ENCODE results near the gene SLC24A3.

SLC24A3 gene

DNA sequence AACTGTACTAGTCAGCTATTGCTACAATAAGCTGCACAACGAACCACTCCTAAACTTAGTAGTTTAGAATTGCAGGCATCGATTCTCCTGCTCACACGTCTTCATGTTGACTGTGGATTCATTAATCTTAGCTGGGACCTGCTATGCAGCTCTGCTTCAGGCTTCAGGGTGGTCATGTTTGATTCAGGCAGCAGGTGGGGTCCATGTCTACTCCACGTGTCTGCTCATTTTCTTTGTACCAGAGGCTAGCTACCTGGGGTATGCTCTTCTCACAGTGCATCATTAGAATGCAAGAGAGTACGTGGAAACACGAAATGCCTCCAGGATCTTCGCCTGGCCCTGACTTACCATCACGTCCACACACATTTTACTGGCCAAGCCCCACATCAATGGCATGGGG lies 481.1 kb downstream of the SLC24A3 start:
- H3K27ac ChIP-seq (ENCODE audit: low read depth, low read length) = no peak overlapping the region
- H3K79me2 ChIP-seq (ENCODE audit: control insufficient read depth, low read length) = no peaks in the 10 kb centered on the region
- H3F3A ChIP-seq (ENCODE audit: control insufficient read depth, insufficient read depth) = no peaks in the 10 kb centered on the region
- no peaks in the 10 kb centered on the region for H3K36me3 ChIP-seq (ENCODE audit: control insufficient read depth, low read length)
- no peak for TF ChIP-seq EZH2phosphoT487 (IDR thresholded peaks at IDR 0.05; ENCODE audit: borderline replicate concordance, low read length)
- TF ChIP-seq, protein P1, sequence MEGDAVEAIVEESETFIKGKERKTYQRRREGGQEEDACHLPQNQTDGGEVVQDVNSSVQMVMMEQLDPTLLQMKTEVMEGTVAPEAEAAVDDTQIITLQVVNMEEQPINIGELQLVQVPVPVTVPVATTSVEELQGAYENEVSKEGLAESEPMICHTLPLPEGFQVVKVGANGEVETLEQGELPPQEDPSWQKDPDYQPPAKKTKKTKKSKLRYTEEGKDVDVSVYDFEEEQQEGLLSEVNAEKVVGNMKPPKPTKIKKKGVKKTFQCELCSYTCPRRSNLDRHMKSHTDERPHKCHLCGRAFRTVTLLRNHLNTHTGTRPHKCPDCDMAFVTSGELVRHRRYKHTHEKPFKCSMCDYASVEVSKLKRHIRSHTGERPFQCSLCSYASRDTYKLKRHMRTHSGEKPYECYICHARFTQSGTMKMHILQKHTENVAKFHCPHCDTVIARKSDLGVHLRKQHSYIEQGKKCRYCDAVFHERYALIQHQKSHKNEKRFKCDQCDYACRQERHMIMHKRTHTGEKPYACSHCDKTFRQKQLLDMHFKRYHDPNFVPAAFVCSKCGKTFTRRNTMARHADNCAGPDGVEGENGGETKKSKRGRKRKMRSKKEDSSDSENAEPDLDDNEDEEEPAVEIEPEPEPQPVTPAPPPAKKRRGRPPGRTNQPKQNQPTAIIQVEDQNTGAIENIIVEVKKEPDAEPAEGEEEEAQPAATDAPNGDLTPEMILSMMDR (IDR thresholded peaks at IDR 0.05; ENCODE audit: low read depth, low read length, poor library complexity, severe bottlenecking) = no peak
- H4K20me1 ChIP-seq (ENCODE audit: control insufficient read depth, insufficient read depth, low read depth, low read length) = no peaks in the 10 kb centered on the region
- no peaks in the 10 kb centered on the region for H3K4me1 ChIP-seq (ENCODE audit: control insufficient read depth, low read length)
- no peaks in the 10 kb centered on the region for H3K9me3 ChIP-seq (ENCODE audit: control insufficient read depth, insufficient read depth, low read length)
- H3K9me2 ChIP-seq (replicated peaks; ENCODE audit: control insufficient read depth, low read length) = no peaks in the 10 kb centered on the region
- no peak overlapping the region for H3K4me2 ChIP-seq (ENCODE audit: low read length)
- no peak overlapping the region for H3K4me3 ChIP-seq (ENCODE audit: low read length)
- peaks cover 7% of the 10 kb centered on the region for H3K27me3 ChIP-seq (ENCODE audit: control insufficient read depth, low read length)

DNA sequence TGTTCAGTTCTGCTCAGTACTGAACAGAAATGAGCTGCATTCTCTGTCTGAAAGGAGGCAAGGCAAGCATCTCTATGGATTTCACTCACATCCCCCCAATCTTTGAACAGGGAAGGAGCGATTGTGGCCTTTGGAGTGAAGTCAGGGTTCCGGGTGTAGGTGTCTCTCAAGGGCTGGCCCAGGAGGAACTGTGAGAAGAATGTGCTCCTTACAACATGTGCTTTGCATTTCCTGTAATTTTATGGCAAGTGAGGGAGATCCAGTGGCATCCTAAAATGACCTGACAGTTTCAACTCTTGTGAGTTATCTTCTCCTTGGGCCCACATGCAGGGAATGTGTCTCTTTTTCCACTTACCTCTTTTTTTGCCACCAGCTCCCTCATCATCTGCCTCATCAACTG lies 482.6 kb downstream of the SLC24A3 start:
- H3K27ac ChIP-seq (ENCODE audit: low read depth, low read length) = no peak overlapping the region
- no peaks in the 10 kb centered on the region for H3K79me2 ChIP-seq (ENCODE audit: control insufficient read depth, low read length)
- no peaks in the 10 kb centered on the region for H3K4me1 ChIP-seq (ENCODE audit: control insufficient read depth, low read length)
- H3K9me3 ChIP-seq (ENCODE audit: control insufficient read depth, insufficient read depth, low read length) = no peaks in the 10 kb centered on the region
- no peak overlapping the region for H3K4me3 ChIP-seq (ENCODE audit: low read length)
- no peak overlapping the region for H3K4me2 ChIP-seq (ENCODE audit: low read length)
- no peaks in the 10 kb centered on the region for H4K20me1 ChIP-seq (ENCODE audit: control insufficient read depth, insufficient read depth, low read depth, low read length)
- H3K36me3 ChIP-seq (ENCODE audit: control insufficient read depth, low read length) = no peaks in the 10 kb centered on the region
- peaks cover 7% of the 10 kb centered on the region for H3K27me3 ChIP-seq (ENCODE audit: control insufficient read depth, low read length)
- H3K9me2 ChIP-seq (replicated peaks; ENCODE audit: control insufficient read depth, low read length) = no peaks in the 10 kb centered on the region
- no peak for TF ChIP-seq EZH2phosphoT487 (IDR thresholded peaks at IDR 0.05; ENCODE audit: borderline replicate concordance, low read length)
- TF ChIP-seq, protein P1 (IDR thresholded peaks at IDR 0.05; ENCODE audit: low read depth, low read length, poor library complexity, severe bottlenecking) = no peak
- no peaks in the 10 kb centered on the region for H3F3A ChIP-seq (ENCODE audit: control insufficient read depth, insufficient read depth)

DNA sequence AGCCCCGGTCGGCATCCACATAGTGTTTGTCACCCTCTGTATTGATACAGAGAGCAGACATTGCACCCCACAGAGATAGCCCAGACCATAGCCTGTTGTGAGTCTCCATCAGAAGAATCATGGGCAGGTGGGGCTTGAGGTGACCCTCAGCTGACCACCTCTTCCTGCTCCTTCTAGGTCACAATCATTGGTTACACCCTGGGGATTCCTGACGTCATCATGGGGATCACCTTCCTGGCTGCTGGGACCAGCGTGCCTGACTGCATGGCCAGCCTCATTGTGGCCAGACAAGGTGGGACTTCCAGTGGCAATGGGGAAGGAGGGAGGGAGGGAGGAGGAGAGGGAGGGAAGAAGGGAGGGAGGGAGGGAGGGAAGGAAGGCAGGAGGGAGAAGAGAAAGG lies 484.2 kb downstream of the SLC24A3 start:
- H3K4me3 ChIP-seq (ENCODE audit: low read length) = no peak overlapping the region
- H3K4me2 ChIP-seq (ENCODE audit: low read length) = no peak overlapping the region
- TF ChIP-seq, protein P1 (IDR thresholded peaks at IDR 0.05; ENCODE audit: low read depth, low read length, poor library complexity, severe bottlenecking) = no peak
- TF ChIP-seq EZH2phosphoT487 (IDR thresholded peaks at IDR 0.05; ENCODE audit: borderline replicate concordance, low read length) = no peak

DNA sequence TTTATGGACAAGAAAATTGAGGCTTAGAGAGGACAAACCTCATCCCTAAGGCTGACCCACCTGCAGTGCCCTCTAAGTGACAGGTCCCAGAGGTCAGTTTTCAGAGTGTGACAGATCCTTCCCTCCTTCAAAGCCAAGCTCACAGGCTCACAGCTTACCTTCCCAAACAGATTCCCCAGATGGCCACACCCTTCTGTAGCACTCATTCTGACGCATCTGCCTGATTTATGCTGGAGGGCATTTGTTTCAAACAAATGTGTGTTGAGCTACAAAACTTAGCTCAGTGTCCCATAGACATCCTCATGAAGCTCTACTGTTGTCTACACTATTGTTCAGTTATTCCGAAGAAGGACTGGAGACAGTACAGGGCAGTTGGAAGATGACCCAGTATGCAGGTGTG lies 485.0 kb downstream of the SLC24A3 start:
- no peaks in the 10 kb centered on the region for H3F3A ChIP-seq (ENCODE audit: control insufficient read depth, insufficient read depth)
- no peak for TF ChIP-seq EZH2phosphoT487 (IDR thresholded peaks at IDR 0.05; ENCODE audit: borderline replicate concordance, low read length)
- TF ChIP-seq, protein P1 (IDR thresholded peaks at IDR 0.05; ENCODE audit: low read depth, low read length, poor library complexity, severe bottlenecking) = no peak

More for the DNA sequence above, 484.2 kb downstream of the SLC24A3 start:
- Histone ChIP-seq H4K20me1 (ENCODE audit: control insufficient read depth, insufficient read depth, low read depth, low read length) (no peaks in the 10 kb centered on the region), H3K27me3 (ENCODE audit: control insufficient read depth, low read length) (peaks cover 3% of the 10 kb centered on the region), H3F3A (ENCODE audit: control insufficient read depth, insufficient read depth) (no peaks in the 10 kb centered on the region), H3K9me2 (replicated peaks; ENCODE audit: control insufficient read depth, low read length) (no peaks in the 10 kb centered on the region), H3K36me3 (ENCODE audit: control insufficient read depth, low read length) (no peaks in the 10 kb centered on the region), H3K27ac (ENCODE audit: low read depth, low read length) (no peak overlapping the region), H3K79me2 (ENCODE audit: control insufficient read depth, low read length) (no peaks in the 10 kb centered on the region), H3K9me3 (ENCODE audit: control insufficient read depth, insufficient read depth, low read length) (no peaks in the 10 kb centered on the region), H3K4me1 (ENCODE audit: control insufficient read depth, low read length) (no peaks in the 10 kb centered on the region)

More for the DNA sequence above, 485.0 kb downstream of the SLC24A3 start:
- Histone ChIP-seq H3K79me2 (ENCODE audit: control insufficient read depth, low read length) (no peaks in the 10 kb centered on the region), H3K9me3 (ENCODE audit: control insufficient read depth, insufficient read depth, low read length) (no peaks in the 10 kb centered on the region), H3K4me3 (ENCODE audit: low read length) (no peak overlapping the region), H3K9me2 (replicated peaks; ENCODE audit: control insufficient read depth, low read length) (no peaks in the 10 kb centered on the region), H3K27ac (ENCODE audit: low read depth, low read length) (no peak overlapping the region), H4K20me1 (ENCODE audit: control insufficient read depth, insufficient read depth, low read depth, low read length) (no peaks in the 10 kb centered on the region), H3K36me3 (ENCODE audit: control insufficient read depth, low read length) (no peaks in the 10 kb centered on the region), H3K4me2 (ENCODE audit: low read length) (no peak overlapping the region), H3K27me3 (ENCODE audit: control insufficient read depth, low read length) (peaks cover under 1% of the 10 kb centered on the region; the same call in 1 of the 2 replicates), H3K4me1 (ENCODE audit: control insufficient read depth, low read length) (no peaks in the 10 kb centered on the region)

Measured in DOHH2 (cell line).